Activated CD4-positive, alpha-beta T cell treated with anti-CD3 and anti-CD28 coated beads, Interleukin-2, amount 10 ng/mL, durations not matched to agents 7 days and 5 days (primary cell): Measurements from ENCODE around the gene ECEL1. TPM values are rescaled to one million over a fixed set of nuclear protein-coding genes. Genes with fewer than 3 reads are reported as not detected.
"Not testable (repeated sequence)": the region's sequence is repeated elsewhere in the genome, so short reads cannot be mapped to it uniquely, and the experiment has no call there.

Experiments used
- CTCF ChIA-PET: fragments of 350-600 bp; sonication (Branson Sonifier 250); formaldehyde crosslinking; loops from one replicate; lab custom pipeline; 2021; ENCODE audit warnings: antibody characterized with exemption; lab: Charles Lee
- POLR2A ChIA-PET: fragments of 350-600 bp; sonication (Branson Sonifier 250); formaldehyde crosslinking; loops from one replicate; lab custom pipeline; 2021; ENCODE audit warnings: antibody characterized with exemption; lab: Charles Lee
- DNase-seq: peaks from one replicate; pipeline ENCODE4 v3.0.0-alpha.2; 2020
- H3K27ac Mint-ChIP-seq: one replicate; pipeline ENCODE4 v1.8.0; 2021; ENCODE audit warnings: mild to moderate bottlenecking, moderate library complexity, mixed read lengths
- H3K27me3 Mint-ChIP-seq: one replicate; pipeline ENCODE4 v1.8.0; 2021; ENCODE audit warnings: mixed read lengths
- H3K36me3 Mint-ChIP-seq: one replicate; pipeline ENCODE4 v1.8.0; 2021; ENCODE audit warnings: low read depth, mixed read lengths
- H3K4me1 Mint-ChIP-seq: one replicate; pipeline ENCODE4 v1.8.0; 2021; ENCODE audit warnings: mixed read lengths
- H3K4me3 Mint-ChIP-seq: one replicate; pipeline ENCODE4 v1.8.0; 2021; ENCODE audit warnings: mild to moderate bottlenecking, moderate library complexity, mixed read lengths
- H3K9me3 Mint-ChIP-seq: one replicate; pipeline ENCODE4 v1.8.0; 2021; ENCODE audit warnings: mixed read lengths
- total RNA-seq, 2 experiments: library from RNA; stranded (reverse); gene quantifications; one replicate each; pipeline ENCODE4 v1.2.3, GENCODE V29; 2021

Gene ECEL1
- total RNA-seq, 2 experiments from 2014 or later = not detected

- Mint-ChIP-seq H3K36me3 (no peaks in the 10 kb centered on the region), H3K9me3 (no peaks in the 10 kb centered on the region), H3K4me1 (no peaks in the 10 kb centered on the region), H3K4me3 (no peak overlapping the region), H3K27me3 (no peaks in the 10 kb centered on the region), H3K27ac (no peak overlapping the region)
- no peak for DNase-seq
- ChIA-PET CTCF (no interaction called here), POLR2A (no interaction called here)
Observed at GRCh38 chr2:232454630-232455029, 33.0 kb downstream of the ECEL1 start.

- H3K27ac Mint-ChIP-seq, H3K4me3 Mint-ChIP-seq, H3K36me3 Mint-ChIP-seq, DNase-seq, POLR2A ChIA-PET, H3K9me3 Mint-ChIP-seq, CTCF ChIA-PET, H3K4me1 Mint-ChIP-seq, H3K27me3 Mint-ChIP-seq: not testable (repeated sequence)
Observed at GRCh38 chr2:232451645-232452044, 36.0 kb downstream of the ECEL1 start.

DNA sequence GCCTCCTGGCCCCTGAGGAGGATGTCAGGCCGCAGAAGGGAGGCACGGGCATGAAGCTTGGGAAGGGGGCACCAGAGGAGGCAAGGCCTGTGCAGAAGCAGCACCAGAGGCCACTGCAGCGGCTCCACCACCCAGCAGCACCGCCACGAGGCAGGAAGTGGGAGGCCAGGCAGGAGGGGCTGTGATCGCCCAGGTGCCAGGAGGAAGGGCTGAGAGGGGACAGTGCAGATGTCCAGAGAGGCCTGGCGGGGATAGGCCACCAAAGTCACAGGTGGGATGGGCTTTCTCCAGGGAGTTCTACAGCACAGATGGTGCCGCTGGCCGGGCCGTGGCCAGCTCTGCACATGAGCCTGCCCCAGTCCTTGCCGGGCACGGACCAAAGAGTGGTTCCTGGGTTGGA, 37.7 kb downstream of the ECEL1 start:
- ChIA-PET POLR2A (no interaction called here), CTCF (no interaction called here)
- no peak for DNase-seq
- H3K4me1 Mint-ChIP-seq = peaks cover 3% of the 10 kb centered on the region
- no peak overlapping the region for H3K4me3 Mint-ChIP-seq
- no peak overlapping the region for H3K27ac Mint-ChIP-seq
- H3K9me3 Mint-ChIP-seq = no peaks in the 10 kb centered on the region
- H3K27me3 Mint-ChIP-seq = no peaks in the 10 kb centered on the region
- no peaks in the 10 kb centered on the region for H3K36me3 Mint-ChIP-seq

DNA sequence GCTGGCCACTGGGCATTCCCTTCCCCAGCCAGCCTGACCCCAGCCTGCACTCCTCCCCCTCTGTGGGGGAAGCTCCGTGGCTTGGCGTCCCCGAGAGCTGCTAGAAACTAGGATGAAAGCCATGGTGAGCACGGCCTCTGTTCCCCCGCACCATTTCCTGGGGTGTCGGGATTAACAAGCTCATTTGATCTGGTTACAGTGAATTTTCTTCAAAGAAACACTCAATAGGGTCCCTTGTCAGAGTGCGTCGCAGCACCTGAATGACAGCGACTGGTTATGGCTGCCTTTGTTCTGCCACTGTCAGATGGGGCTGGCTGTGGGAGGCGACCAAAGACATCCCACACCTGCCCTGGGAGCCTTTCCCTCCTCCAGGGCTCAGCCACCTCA, 39.3 kb downstream of the ECEL1 start:
- peaks cover 3% of the 10 kb centered on the region for H3K4me1 Mint-ChIP-seq
- H3K36me3 Mint-ChIP-seq = no peaks in the 10 kb centered on the region
- no peaks in the 10 kb centered on the region for H3K27me3 Mint-ChIP-seq
- ChIA-PET POLR2A (no interaction called here), CTCF (interaction anchor here (0.6 kb wide), 1 partner anchor 126 kb away, joined by 3 read pairs; no protein-coding TSS in a partner anchor)
- DNase-seq = no peak
- no peak overlapping the region for H3K4me3 Mint-ChIP-seq
- no peaks in the 10 kb centered on the region for H3K9me3 Mint-ChIP-seq
- H3K27ac Mint-ChIP-seq = no peak overlapping the region

DNA sequence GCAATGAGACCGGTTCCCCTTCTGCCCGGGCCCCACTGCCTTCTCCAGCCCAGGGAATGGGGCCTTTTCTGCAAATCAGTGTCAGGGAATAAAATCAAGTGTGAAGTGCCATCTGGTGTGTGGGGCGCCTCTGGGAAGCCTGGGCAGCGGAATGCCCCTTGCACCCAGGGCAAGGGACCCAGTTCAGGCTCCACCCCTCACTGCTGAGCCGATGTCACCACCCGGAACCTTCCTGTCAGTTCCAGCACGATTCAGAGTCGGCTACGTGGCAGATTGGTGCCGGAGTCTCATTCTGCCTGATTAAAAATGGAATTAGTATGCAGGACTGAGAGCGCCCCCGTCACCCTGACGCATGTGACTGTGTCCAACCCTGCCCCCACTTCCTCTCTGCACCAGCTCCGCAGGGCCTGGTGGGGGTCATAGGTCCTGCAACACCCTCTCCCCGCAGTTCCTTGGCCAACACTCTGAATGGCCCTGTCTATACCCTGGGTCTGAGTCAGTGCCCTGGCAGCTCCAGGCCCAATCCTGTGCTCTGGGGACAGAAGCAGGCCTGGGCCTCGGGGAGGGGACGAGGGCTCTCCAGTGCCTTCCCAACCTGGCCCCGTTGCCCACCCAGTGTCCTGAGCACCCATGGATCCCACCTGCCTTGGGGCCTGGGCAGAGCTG, 39.9 kb downstream of the ECEL1 start:
- H3K9me3 Mint-ChIP-seq = no peaks in the 10 kb centered on the region

DNA sequence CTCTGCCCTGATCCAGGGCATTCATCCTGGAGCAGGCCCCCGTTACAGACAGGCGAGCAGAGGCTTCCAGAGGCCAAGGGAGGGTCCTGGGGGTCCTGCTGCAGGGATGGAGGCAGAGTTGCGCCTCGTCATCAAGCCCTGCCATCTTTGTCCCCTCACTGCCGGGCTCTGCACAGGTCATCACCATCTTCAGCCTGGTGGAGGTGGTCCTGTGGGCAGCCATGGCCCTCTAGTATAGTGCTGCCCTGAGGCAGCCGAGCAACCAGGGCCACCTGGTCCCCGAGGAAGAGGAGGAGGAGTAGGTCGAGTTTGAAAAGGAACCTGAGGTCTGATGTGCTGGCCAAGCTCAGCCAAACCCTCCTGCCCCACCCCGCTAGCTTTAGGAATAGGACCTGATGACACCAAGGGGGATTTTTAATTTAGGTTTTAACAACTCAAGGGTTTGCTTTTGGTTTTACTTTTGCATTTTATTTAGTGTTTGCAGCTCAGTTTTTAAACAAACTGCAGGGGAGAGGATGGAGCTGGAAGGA, 40.5 kb downstream of the ECEL1 start:
- POLR2A ChIA-PET = no interaction called here
- Mint-ChIP-seq H3K36me3 (no peaks in the 10 kb centered on the region), H3K27ac (no peak overlapping the region), H3K4me3 (no peak overlapping the region), H3K27me3 (no peaks in the 10 kb centered on the region), H3K9me3 (no peaks in the 10 kb centered on the region), H3K4me1 (peaks cover 3% of the 10 kb centered on the region)
- CTCF ChIA-PET = interaction anchor here (0.7 to 1.7 kb wide), 4 partner anchors 10 to 22 kb away, joined by 3 to 5 read pairs (median 4); no protein-coding TSS in a partner anchor
- no peak for DNase-seq

More for the DNA sequence above, 39.9 kb downstream of the ECEL1 start:
- CTCF ChIA-PET = interaction anchor here (1.5 kb wide), 1 partner anchor 22 kb away, joined by 5 read pairs; no protein-coding TSS in a partner anchor
- H3K27ac Mint-ChIP-seq = no peak overlapping the region
- POLR2A ChIA-PET = no interaction called here
- H3K4me3 Mint-ChIP-seq = no peak overlapping the region
- H3K4me1 Mint-ChIP-seq = peaks cover 3% of the 10 kb centered on the region
- no peak for DNase-seq
- H3K36me3 Mint-ChIP-seq = no peaks in the 10 kb centered on the region
- no peaks in the 10 kb centered on the region for H3K27me3 Mint-ChIP-seq

DNA sequence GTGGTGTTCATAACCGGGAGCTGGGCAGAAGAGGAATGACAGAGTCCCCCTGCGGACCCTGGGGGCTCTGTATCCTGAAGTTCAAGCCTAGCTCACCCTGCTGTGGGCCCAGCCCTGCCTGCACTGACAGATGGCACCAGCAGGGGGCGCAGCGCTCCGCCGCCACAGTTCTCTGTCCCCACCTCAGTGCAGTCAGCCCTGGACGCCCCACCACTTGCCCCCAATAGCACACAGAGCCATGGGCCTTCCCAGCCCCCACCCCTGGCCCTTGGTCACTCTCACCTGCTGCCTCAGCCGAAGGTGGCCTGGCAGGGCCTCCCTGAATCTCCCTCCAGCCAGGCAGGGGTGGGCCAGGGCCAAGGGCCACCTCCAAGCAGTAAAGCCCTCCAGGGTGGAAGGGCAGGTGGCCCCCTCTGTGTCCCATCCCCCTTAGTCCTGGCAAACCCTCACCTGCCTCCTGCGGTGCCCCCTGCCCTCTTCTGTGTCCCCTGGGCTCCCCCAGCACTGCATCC, 41.3 kb downstream of the ECEL1 start:
- H3K27me3 Mint-ChIP-seq, H3K4me1 Mint-ChIP-seq, H3K4me3 Mint-ChIP-seq, H3K27ac Mint-ChIP-seq, H3K36me3 Mint-ChIP-seq, H3K9me3 Mint-ChIP-seq, DNase-seq, POLR2A ChIA-PET: not testable (repeated sequence)
- CTCF ChIA-PET = interaction anchor here (0.7 to 1.7 kb wide), 4 partner anchors 9 to 23 kb away, joined by 3 to 5 read pairs (median 4); no protein-coding TSS in a partner anchor

DNA sequence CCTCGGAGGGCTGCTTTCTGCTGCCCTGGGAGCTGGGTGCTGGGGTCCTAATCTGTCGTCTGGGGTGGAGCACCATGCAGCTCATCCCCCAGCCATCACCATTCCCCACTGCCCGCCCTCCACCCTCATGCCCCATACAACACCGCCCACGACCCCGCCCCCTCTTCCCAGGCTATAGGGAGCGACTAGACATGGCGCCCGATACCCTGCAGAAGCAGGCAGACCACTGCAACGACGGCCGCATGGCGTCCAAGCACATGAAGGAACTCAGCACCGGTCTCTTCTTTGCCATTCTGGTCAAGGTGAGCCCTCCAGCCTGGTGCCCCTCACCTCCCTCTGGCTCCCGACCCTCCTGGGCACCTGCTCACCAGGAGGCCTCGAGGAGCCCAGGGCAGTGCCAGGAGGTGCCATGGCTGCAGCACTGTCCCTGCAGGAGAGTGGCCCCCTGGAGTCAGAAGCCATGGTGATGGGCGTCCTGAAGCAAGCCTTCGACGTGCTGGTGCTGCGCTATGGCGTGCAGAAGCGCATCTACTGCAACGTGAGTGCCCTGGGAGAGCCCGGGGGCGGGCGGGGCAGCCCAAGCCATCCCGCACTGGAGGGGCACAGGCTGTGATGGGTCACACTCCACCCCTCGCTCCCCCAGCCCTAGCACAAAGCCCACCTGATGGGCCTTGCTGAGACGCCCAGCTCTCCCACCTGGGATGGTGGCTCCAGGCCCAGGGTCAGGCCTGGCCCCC, 42.3 kb downstream of the ECEL1 start:
- H3K4me1 Mint-ChIP-seq, H3K4me3 Mint-ChIP-seq, H3K36me3 Mint-ChIP-seq, H3K27ac Mint-ChIP-seq, H3K9me3 Mint-ChIP-seq, POLR2A ChIA-PET, H3K27me3 Mint-ChIP-seq, DNase-seq: not testable (repeated sequence)
- CTCF ChIA-PET = interaction anchor here (0.5 to 1.7 kb wide), 3 partner anchors 8 to 1895 kb away, joined by 3 to 5 read pairs (median 3); no protein-coding TSS in a partner anchor

GRCh38 chr2:232444409-232445148, 43.1 kb downstream of the ECEL1 start:
- peak; percentile 75 for DNase-seq
- Mint-ChIP-seq H3K9me3 (no peaks in the 10 kb centered on the region), H3K4me1 (peaks cover 3% of the 10 kb centered on the region), H3K27me3 (no peaks in the 10 kb centered on the region), H3K27ac (no peak overlapping the region), H3K36me3 (no peaks in the 10 kb centered on the region), H3K4me3 (no peak overlapping the region)
- CTCF ChIA-PET = interaction anchor here (0.5 to 1.2 kb wide), 3 partner anchors 10 to 1896 kb away, joined by 3 to 4 read pairs (median 3); no protein-coding TSS in a partner anchor
- POLR2A ChIA-PET = no interaction called here

DNA sequence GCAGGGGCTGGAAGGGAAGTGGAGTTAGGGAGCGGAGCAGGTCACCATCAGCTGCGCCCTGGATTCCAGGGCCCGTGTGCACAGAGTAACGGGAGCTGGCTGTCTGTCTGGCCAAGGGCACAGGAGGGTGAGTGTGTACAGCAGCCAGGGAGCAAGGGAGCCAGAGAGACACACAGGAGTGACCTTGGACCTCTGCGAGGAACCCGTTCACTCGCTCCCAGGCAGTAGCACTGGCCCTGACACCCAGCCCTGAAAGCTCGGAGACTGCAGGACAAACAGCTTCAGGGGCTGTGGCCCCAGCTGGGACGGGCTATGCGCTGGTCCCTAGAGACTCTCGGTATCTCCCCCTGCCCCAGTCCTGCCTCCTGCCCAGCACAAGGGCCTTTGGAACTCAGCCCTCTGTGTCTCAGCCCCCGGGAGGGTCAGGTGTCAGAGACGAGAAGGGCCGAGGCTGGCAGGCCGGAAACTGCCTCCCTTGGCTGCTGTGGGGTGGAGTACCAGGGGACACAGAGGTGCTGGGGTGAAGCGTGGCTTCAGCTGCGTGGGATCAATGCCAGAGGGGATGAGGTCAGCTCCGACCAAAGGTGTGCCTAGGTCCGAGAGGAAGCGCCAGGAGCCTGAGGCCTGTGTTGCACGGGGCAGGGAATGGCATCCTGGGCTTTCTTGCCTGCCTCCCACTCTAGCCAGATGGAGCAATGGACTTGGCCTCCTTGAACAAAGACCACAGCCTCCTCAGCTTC, 43.8 kb downstream of the ECEL1 start:
- H3K4me3 Mint-ChIP-seq, H3K9me3 Mint-ChIP-seq, POLR2A ChIA-PET, H3K27ac Mint-ChIP-seq, DNase-seq, H3K36me3 Mint-ChIP-seq, H3K27me3 Mint-ChIP-seq, H3K4me1 Mint-ChIP-seq: not testable (repeated sequence)
- CTCF ChIA-PET = interaction anchor here (1.2 kb wide), 1 partner anchor 9 kb away, joined by 4 read pairs; no protein-coding TSS in a partner anchor

DNA sequence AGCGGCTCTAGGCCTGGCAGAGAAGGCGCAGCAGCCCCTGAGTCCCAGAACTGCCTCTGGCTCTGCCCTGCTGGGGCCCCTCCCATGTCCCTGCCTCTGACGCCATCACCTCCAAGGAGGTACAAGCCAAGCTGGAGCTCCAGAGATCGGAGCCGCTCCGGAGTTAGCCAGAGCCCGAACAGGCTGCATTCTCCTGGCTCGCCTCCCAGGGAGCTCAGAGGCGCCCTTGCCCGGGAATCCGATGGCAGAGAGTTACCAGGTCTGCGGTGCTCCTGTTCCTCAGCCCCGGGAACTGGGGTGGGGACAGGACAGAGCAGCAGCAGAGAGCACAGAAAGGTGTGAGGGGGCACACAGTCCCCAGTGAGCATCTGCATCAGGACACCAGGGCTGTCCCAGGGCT, 44.6 kb downstream of the ECEL1 start:
- H3K36me3 Mint-ChIP-seq, H3K4me1 Mint-ChIP-seq, H3K27ac Mint-ChIP-seq, POLR2A ChIA-PET, H3K4me3 Mint-ChIP-seq, H3K9me3 Mint-ChIP-seq, H3K27me3 Mint-ChIP-seq, DNase-seq: not testable (repeated sequence)
- CTCF ChIA-PET = interaction anchor here (0.9 kb wide), 1 partner anchor 22 kb away, joined by 3 read pairs; no protein-coding TSS in a partner anchor

- POLR2A ChIA-PET, H3K4me3 Mint-ChIP-seq, H3K36me3 Mint-ChIP-seq, H3K27ac Mint-ChIP-seq, H3K9me3 Mint-ChIP-seq, H3K27me3 Mint-ChIP-seq, H3K4me1 Mint-ChIP-seq, DNase-seq: not testable (repeated sequence)
- CTCF ChIA-PET = interaction anchor here (0.9 kb wide), 1 partner anchor 21 kb away, joined by 3 read pairs; no protein-coding TSS in a partner anchor
Observed at GRCh38 chr2:232442431-232442830, 45.2 kb downstream of the ECEL1 start.
